Mucosa of gallbladder (tissue), 1 donor: ENCODE data around the gene EPS8L1. TPM values are rescaled to one million over a fixed set of nuclear protein-coding genes. Genes with fewer than 3 reads are reported as not detected.
A peak's percentile ranks its signal among the peaks of the same experiment; 100 is the strongest.

ENCODE experiments used
- DNase-seq: peaks from one replicate; pipeline ENCODE4 v3.0.0-alpha.2; 2020; ENCODE audit warnings: low spot score
- total RNA-seq: library from RNA; stranded (reverse); gene quantifications from one replicate; pipeline ENCODE4 v1.2.1, GENCODE V29; 2021
- donor health status: DM: no; HTN: no; CAD: no.

EPS8L1 gene
- total RNA-seq, 1 donor from 2014 or later = 127 TPM

GRCh38 chr19:55080121-55080967, 4.7 kb downstream of the EPS8L1 start:
- peak; percentile 69 for DNase-seq

- DNase-seq = peak; percentile 75
These were observed 5.5 kb downstream of the EPS8L1 start for GRCh38 chr19:55080968-55081769.

- no peak for DNase-seq
These were observed 6.0 kb downstream of the EPS8L1 start for GRCh38 chr19:55081770-55082019.

- no peak for DNase-seq
These were observed 6.6 kb downstream of the EPS8L1 start for GRCh38 chr19:55082020-55082851.

- no peak for DNase-seq
These were observed 7.6 kb downstream of the EPS8L1 start for GRCh38 chr19:55083004-55083850.

- no peak for DNase-seq
These were observed 8.7 kb downstream of the EPS8L1 start for GRCh38 chr19:55084416-55084815.

GRCh38 chr19:55085923-55086715, 10.4 kb downstream of the EPS8L1 start:
- no peak for DNase-seq

GRCh38 chr19:55086730-55087541, 11.3 kb downstream of the EPS8L1 start:
- DNase-seq = peak; percentile 75

GRCh38 chr19:55087542-55087901, 11.9 kb downstream of the EPS8L1 start:
- no peak for DNase-seq

- DNase-seq = no peak
These were observed 12.4 kb downstream of the EPS8L1 start for GRCh38 chr19:55088021-55088451.

- peak; percentile 64 for DNase-seq
These were observed 13.1 kb downstream of the EPS8L1 start for GRCh38 chr19:55088543-55089341.

GRCh38 chr19:55089342-55089944, 13.8 kb downstream of the EPS8L1 start:
- no peak for DNase-seq

- no peak for DNase-seq
These were observed 14.9 kb downstream of the EPS8L1 start for GRCh38 chr19:55090564-55090963.

- DNase-seq = no peak
These were observed 15.6 kb downstream of the EPS8L1 start for GRCh38 chr19:55091126-55091910.

GRCh38 chr19:55091955-55092354, 16.3 kb downstream of the EPS8L1 start:
- no peak for DNase-seq

- no peak for DNase-seq
These were observed 17.0 kb downstream of the EPS8L1 start for GRCh38 chr19:55092423-55093318.
